Measurements from ENCODE around the gene ATP6AP1. TPM values are rescaled to one million over a fixed set of nuclear protein-coding genes. Genes with fewer than 3 reads are reported as not detected.
A peak's percentile ranks its signal among the peaks of the same experiment; 100 is the strongest.

Gene ATP6AP1
- polyA plus RNA-seq, 1 donor (not counting 4 experiments of a cell fraction or from before 2014, with no cell fraction given): 42.4 TPM

GRCh38 chrX:154444755-154445246 lies 16.3 kb downstream of the ATP6AP1 start:
- Histone ChIP-seq H4K20me1 (ENCODE audit: control insufficient read depth, extremely low read depth, insufficient read depth, low read length) (no peaks in the 10 kb centered on the region), H3K27ac (ENCODE audit: control insufficient read depth, insufficient read depth, low read length) (no peak overlapping the region), H3K4me3 (ENCODE audit: control insufficient read depth in 2 of 3, extremely low read depth in 1 of 3, insufficient read depth in 2 of 3, low read depth in 1 of 3, low read length in 3 of 3) (peak overlapping the region; percentile 48 to 54 (median 49)), H3K9me1 (ENCODE audit: control insufficient read depth, extremely low read depth, insufficient read depth, low read length) (no peaks in the 10 kb centered on the region), H3K79me2 (ENCODE audit: control insufficient read depth, insufficient read depth, low read length) (peaks cover 2% of the 10 kb centered on the region), H3K4me1 (ENCODE audit: control insufficient read depth, extremely low read depth, insufficient read depth, low read length) (peaks cover 11% of the 10 kb centered on the region), H3K9ac (ENCODE audit: control insufficient read depth, extremely low read depth, insufficient read depth, low read length) (peak overlapping the region; percentile 54), H3K4me2 (ENCODE audit: control insufficient read depth, extremely low read depth, insufficient read depth, low read depth, low read length) (peak overlapping the region; percentile 71), H3K27me3 (ENCODE audit: control insufficient read depth, extremely low read depth, insufficient read depth, low read length) (no peaks in the 10 kb centered on the region), H3K36me3 (ENCODE audit: control insufficient read depth in 2 of 2, extremely low read depth in 1 of 2, insufficient read depth in 2 of 2, low read length in 2 of 2) (peaks cover 0 to 9% of the 10 kb centered on the region in 2 experiments), H3K9me3 (ENCODE audit: control insufficient read depth, low read depth, low read length) (no peaks in the 10 kb centered on the region), H2AFZ (ENCODE audit: control insufficient read depth, low read length) (no peak overlapping the region)
- TF ChIP-seq CTCF (optimal IDR thresholded peaks at IDR 0.05 in 1 of 3, IDR thresholded peaks at IDR 0.05 in 1 of 3, conservative IDR thresholded peaks at IDR 0.05 in 1 of 3; ENCODE audit: extremely low read depth in 1 of 3, insufficient read depth in 2 of 3, low read length in 3 of 3) (no peak), EZH2 (IDR thresholded peaks at IDR 0.05; ENCODE audit: low read length) (no peak)
- DNase-seq (ENCODE audit: low read depth, low spot score) (no peak), FAIRE-seq (no peak)
- dilution Hi-C loops (cut with MboI; ENCODE audit: extremely low pct_ligation_motif_present, low sequenced_read_pairs): no loop called here

GRCh38 chrX:154445776-154446175 lies 17.3 kb downstream of the ATP6AP1 start:
- H3K4me2 ChIP-seq (ENCODE audit: control insufficient read depth, extremely low read depth, insufficient read depth, low read depth, low read length): no peak overlapping the region
- no peak overlapping the region for H3K9ac ChIP-seq (ENCODE audit: control insufficient read depth, extremely low read depth, insufficient read depth, low read length)
- peaks cover 2% of the 10 kb centered on the region for H3K79me2 ChIP-seq (ENCODE audit: control insufficient read depth, insufficient read depth, low read length)
- dilution Hi-C loops (cut with MboI; ENCODE audit: extremely low pct_ligation_motif_present, low sequenced_read_pairs): no loop called here
- DNase-seq (ENCODE audit: low read depth, low spot score) (no peak), FAIRE-seq (no peak)
- H3K36me3 ChIP-seq (ENCODE audit: control insufficient read depth in 2 of 2, extremely low read depth in 1 of 2, insufficient read depth in 2 of 2, low read length in 2 of 2): peaks cover 0 to 10% of the 10 kb centered on the region in 2 experiments
- H3K9me3 ChIP-seq (ENCODE audit: control insufficient read depth, low read depth, low read length): no peaks in the 10 kb centered on the region
- no peak for TF ChIP-seq CTCF (optimal IDR thresholded peaks at IDR 0.05 in 1 of 3, IDR thresholded peaks at IDR 0.05 in 1 of 3, conservative IDR thresholded peaks at IDR 0.05 in 1 of 3; ENCODE audit: extremely low read depth in 1 of 3, insufficient read depth in 2 of 3, low read length in 3 of 3)
- H3K4me1 ChIP-seq (ENCODE audit: control insufficient read depth, extremely low read depth, insufficient read depth, low read length): peaks cover 11% of the 10 kb centered on the region
- H3K27me3 ChIP-seq (ENCODE audit: control insufficient read depth, extremely low read depth, insufficient read depth, low read length): no peaks in the 10 kb centered on the region
- H3K9me1 ChIP-seq (ENCODE audit: control insufficient read depth, extremely low read depth, insufficient read depth, low read length): no peaks in the 10 kb centered on the region
- H3K4me3 ChIP-seq (ENCODE audit: control insufficient read depth in 2 of 3, extremely low read depth in 1 of 3, insufficient read depth in 2 of 3, low read depth in 1 of 3, low read length in 3 of 3): no peak overlapping the region
- H4K20me1 ChIP-seq (ENCODE audit: control insufficient read depth, extremely low read depth, insufficient read depth, low read length): no peaks in the 10 kb centered on the region
- no peak overlapping the region for H2AFZ ChIP-seq (ENCODE audit: control insufficient read depth, low read length)
- H3K27ac ChIP-seq (ENCODE audit: control insufficient read depth, insufficient read depth, low read length): no peak overlapping the region

Data from keratinocyte (primary cell).